ENCODE results near the gene RAD23A.
"Not testable (repeated sequence)": the region's sequence is repeated elsewhere in the genome, so short reads cannot be mapped to it uniquely, and the experiment has no call there.

Gene RAD23A

GRCh38 chr19:12937927-12938778 lies 7.5 kb upstream of the RAD23A start, which contains the start of gene CALR:
Gene CALR (plus strand): TSS chr19:12938609. CDS start chr19:12938680, 71 bp downstream.
- DNase-seq (ENCODE audit: low read depth, low spot score): peak; percentile 99

- no peak for DNase-seq (ENCODE audit: low read depth, low spot score)
Observed at GRCh38 chr19:12938779-12939601, 6.7 kb upstream of the RAD23A start.

- DNase-seq (ENCODE audit: low read depth, low spot score): no peak
Observed at GRCh38 chr19:12939975-12940423, 5.7 kb upstream of the RAD23A start.

GRCh38 chr19:12940897-12941296 lies 4.8 kb upstream of the RAD23A start:
- DNase-seq (ENCODE audit: low read depth, low spot score): no peak

GRCh38 chr19:12943437-12944044 lies 2.1 kb upstream of the RAD23A start:
- DNase-seq (ENCODE audit: low read depth, low spot score): no peak

GRCh38 chr19:12944104-12944674 lies 1.5 kb upstream of the RAD23A start:
- no peak for DNase-seq (ENCODE audit: low read depth, low spot score)

GRCh38 chr19:12946092-12946721 lies 545 bp downstream of the RAD23A start:
- peak; percentile 74 for DNase-seq (ENCODE audit: low read depth, low spot score)

GRCh38 chr19:12946731-12947496 lies 1.3 kb downstream of the RAD23A start:
- no peak for DNase-seq (ENCODE audit: low read depth, low spot score)

GRCh38 chr19:12947702-12948611 lies 2.3 kb downstream of the RAD23A start:
- no peak for DNase-seq (ENCODE audit: low read depth, low spot score)

- DNase-seq (ENCODE audit: low read depth, low spot score): no peak
Observed at GRCh38 chr19:12948612-12949362, 3.1 kb downstream of the RAD23A start.

- DNase-seq (ENCODE audit: low read depth, low spot score): no peak
Observed at GRCh38 chr19:12949363-12950283, 4.0 kb downstream of the RAD23A start.

GRCh38 chr19:12952050-12952449 lies 6.4 kb downstream of the RAD23A start:
- DNase-seq (ENCODE audit: low read depth, low spot score): not testable (repeated sequence)

- no peak for DNase-seq (ENCODE audit: low read depth, low spot score)
Observed at GRCh38 chr19:12952488-12953137, 7.0 kb downstream of the RAD23A start.

GRCh38 chr19:12953138-12953798 lies 7.6 kb downstream of the RAD23A start:
- no peak for DNase-seq (ENCODE audit: low read depth, low spot score)

GRCh38 chr19:12953799-12954611 lies 8.3 kb downstream of the RAD23A start:
- no peak for DNase-seq (ENCODE audit: low read depth, low spot score)

GRCh38 chr19:12954612-12954962 lies 8.9 kb downstream of the RAD23A start:
- DNase-seq (ENCODE audit: low read depth, low spot score): no peak
